ENCODE results near the gene SOX1. TPM values are rescaled to one million over a fixed set of nuclear protein-coding genes. Genes with fewer than 3 reads are reported as not detected.

SOX1 gene
- total RNA-seq, 1 donor from 2014 or later: not detected

- no peak for TF ChIP-seq CTCF (conservative IDR thresholded peaks at IDR 0.05; ENCODE audit: low read depth, low read length)
- no peak overlapping the region for H3K4me3 ChIP-seq (ENCODE audit: low read depth, low read length)
- no peak for DNase-seq (ENCODE audit: low read depth)
Observed at GRCh38 chr13:112104881-112105234, 37.9 kb downstream of the SOX1 start.

- no peak overlapping the region for H3K4me3 ChIP-seq (ENCODE audit: low read depth, low read length)
- TF ChIP-seq CTCF (conservative IDR thresholded peaks at IDR 0.05; ENCODE audit: low read depth, low read length): no peak
- DNase-seq (ENCODE audit: low read depth): no peak
Observed at GRCh38 chr13:112105244-112105681, 38.3 kb downstream of the SOX1 start.

- H3K4me3 ChIP-seq (ENCODE audit: low read depth, low read length): no peak overlapping the region
- TF ChIP-seq CTCF (conservative IDR thresholded peaks at IDR 0.05; ENCODE audit: low read depth, low read length): no peak
- no peak for DNase-seq (ENCODE audit: low read depth)
Observed at GRCh38 chr13:112105892-112106291, 38.9 kb downstream of the SOX1 start.

GRCh38 chr13:112106478-112107141 lies 39.7 kb downstream of the SOX1 start:
- TF ChIP-seq CTCF (conservative IDR thresholded peaks at IDR 0.05; ENCODE audit: low read depth, low read length): no peak
- no peak overlapping the region for H3K4me3 ChIP-seq (ENCODE audit: low read depth, low read length)

GRCh38 chr13:112107289-112107688 lies 40.3 kb downstream of the SOX1 start:
- no peak for TF ChIP-seq CTCF (conservative IDR thresholded peaks at IDR 0.05; ENCODE audit: low read depth, low read length)
- no peak for DNase-seq (ENCODE audit: low read depth)
- no peak overlapping the region for H3K4me3 ChIP-seq (ENCODE audit: low read depth, low read length)

More at GRCh38 chr13:112106478-112107141, 39.7 kb downstream of the SOX1 start:
- no peak for DNase-seq (ENCODE audit: low read depth)

- H3K4me3 ChIP-seq (ENCODE audit: low read depth, low read length): no peak overlapping the region
- no peak for DNase-seq (ENCODE audit: low read depth)
- TF ChIP-seq CTCF (conservative IDR thresholded peaks at IDR 0.05; ENCODE audit: low read depth, low read length): no peak
Observed at GRCh38 chr13:112110479-112110878, 43.5 kb downstream of the SOX1 start.

GRCh38 chr13:112111239-112111857 lies 44.4 kb downstream of the SOX1 start:
- no peak for DNase-seq (ENCODE audit: low read depth)
- TF ChIP-seq CTCF (conservative IDR thresholded peaks at IDR 0.05; ENCODE audit: low read depth, low read length): no peak
- H3K4me3 ChIP-seq (ENCODE audit: low read depth, low read length): no peak overlapping the region
